MM.1S (cell line): ENCODE measurements around the gene RITA1.

Experiments used
- CTCF ChIP-seq: fragments of 300-600 bp; sonication (generic); IDR thresholded peaks from 2 replicates; pipeline ENCODE4 v1.5.1; 2016; ENCODE audit warnings: antibody characterized with exemption, low read length, mixed read lengths
- EZH2 ChIP-seq: fragments of 300-600 bp; sonication (generic); optimal IDR thresholded peaks from 2 replicates; pipeline ENCODE3; 2017; ENCODE audit warnings: low read depth, mild to moderate bottlenecking, antibody characterized with exemption, low read length, mixed read lengths

- no peak for TF ChIP-seq CTCF
- no peak for TF ChIP-seq EZH2
Observed at GRCh38 chr12:113145720-113146551, 39.6 kb upstream of the RITA1 start.
